A673 (cell line): ENCODE measurements around the gene COA8.

ENCODE experiments used
- EZH2 ChIP-seq: fragments of 200-600 bp; sonication (generic); IDR thresholded peaks from 2 replicates; pipeline ENCODE4 v1.6.1; 2017; ENCODE audit warnings: borderline replicate concordance, low read depth, mild to moderate bottlenecking, mixed read lengths, antibody characterized with exemption, low read length; ENCODE audit not compliant: poor library complexity, severe bottlenecking
- TF ChIP-seq, protein P1 (sequence below): fragments of 300-800, 200-600 bp; sonication (generic); conservative IDR thresholded peaks from 2 replicates; pipeline ENCODE4 v1.5.1; 2017; ENCODE audit warnings: low read depth, mild to moderate bottlenecking, antibody characterized with exemption, low read length, moderate library complexity, mixed read lengths

DNA sequence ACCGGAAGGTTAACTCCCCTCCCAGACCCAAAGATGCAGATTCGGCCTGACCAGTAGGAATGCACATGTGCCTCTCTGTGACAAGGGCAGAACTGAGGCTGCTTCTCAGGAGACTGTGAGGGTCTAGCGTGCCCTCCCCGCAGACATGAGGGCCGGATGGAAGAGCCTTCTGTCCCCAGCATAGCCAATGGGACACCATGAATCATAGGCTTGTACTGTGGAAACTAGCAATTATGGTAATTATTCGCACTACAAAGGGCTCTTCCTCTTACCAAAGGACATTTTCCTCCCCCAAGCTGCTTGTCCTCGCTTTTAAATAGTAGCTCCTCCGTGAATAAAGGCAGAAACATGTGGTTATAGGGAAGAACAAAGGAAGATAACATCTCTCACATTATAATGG, 6.2 kb downstream of the COA8 start:
- TF ChIP-seq, protein P1, sequence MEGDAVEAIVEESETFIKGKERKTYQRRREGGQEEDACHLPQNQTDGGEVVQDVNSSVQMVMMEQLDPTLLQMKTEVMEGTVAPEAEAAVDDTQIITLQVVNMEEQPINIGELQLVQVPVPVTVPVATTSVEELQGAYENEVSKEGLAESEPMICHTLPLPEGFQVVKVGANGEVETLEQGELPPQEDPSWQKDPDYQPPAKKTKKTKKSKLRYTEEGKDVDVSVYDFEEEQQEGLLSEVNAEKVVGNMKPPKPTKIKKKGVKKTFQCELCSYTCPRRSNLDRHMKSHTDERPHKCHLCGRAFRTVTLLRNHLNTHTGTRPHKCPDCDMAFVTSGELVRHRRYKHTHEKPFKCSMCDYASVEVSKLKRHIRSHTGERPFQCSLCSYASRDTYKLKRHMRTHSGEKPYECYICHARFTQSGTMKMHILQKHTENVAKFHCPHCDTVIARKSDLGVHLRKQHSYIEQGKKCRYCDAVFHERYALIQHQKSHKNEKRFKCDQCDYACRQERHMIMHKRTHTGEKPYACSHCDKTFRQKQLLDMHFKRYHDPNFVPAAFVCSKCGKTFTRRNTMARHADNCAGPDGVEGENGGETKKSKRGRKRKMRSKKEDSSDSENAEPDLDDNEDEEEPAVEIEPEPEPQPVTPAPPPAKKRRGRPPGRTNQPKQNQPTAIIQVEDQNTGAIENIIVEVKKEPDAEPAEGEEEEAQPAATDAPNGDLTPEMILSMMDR: no peak
- no peak for TF ChIP-seq EZH2
